Measurements from ENCODE around the gene HLA-DMA. TPM values are rescaled to one million over a fixed set of nuclear protein-coding genes. Genes with fewer than 3 reads are reported as not detected.
"Not testable (repeated sequence)": the region's sequence is repeated elsewhere in the genome, so short reads cannot be mapped to it uniquely, and the experiment has no call there.

Gene HLA-DMA
- total RNA-seq, 2 donors from 2014 or later: 15.8 to 26.7 TPM

GRCh38 chr6:32946893-32947292 lies 6.0 kb downstream of the HLA-DMA start:
- TF ChIP-seq CTCF (IDR thresholded peaks at IDR 0.05) (no peak), POLR2A (IDR thresholded peaks at IDR 0.05) (no peak)
- H3K4me1 ChIP-seq: no peaks in the 10 kb centered on the region

GRCh38 chr6:32945953-32946352 lies 6.9 kb downstream of the HLA-DMA start:
- intact Hi-C loops (cut with DNase I): loop anchor here (5.0 kb wide), 1 partner anchor 59 kb away; no protein-coding TSS in a partner anchor
- peak overlapping the region in 1 of 4 donors; percentile 72 for H3K27ac ChIP-seq

More at GRCh38 chr6:32946893-32947292, 6.0 kb downstream of the HLA-DMA start:
- Histone ChIP-seq H3K36me3 (replicated peaks in 1 of 2; ENCODE audit: insufficient read depth in 1 of 2, low read depth in 2 of 2) (no peaks in the 10 kb centered on the region), H3K9me3 (no peaks in the 10 kb centered on the region), H3K27ac (no peak overlapping the region), H3K4me3 (no peak overlapping the region), H3K27me3 (no peaks in the 10 kb centered on the region)
- ATAC-seq: no peak
- no peak for DNase-seq
- intact Hi-C loops (cut with DNase I): loop anchor here (5.0 kb wide), 1 partner anchor 60 kb away; no protein-coding TSS in a partner anchor

GRCh38 chr6:32945108-32945760 lies 7.7 kb downstream of the HLA-DMA start:
- no peaks in the 10 kb centered on the region for H3K9me3 ChIP-seq
- intact Hi-C loops (cut with DNase I): loop anchor here (5.0 kb wide), 1 partner anchor 58 kb away; no protein-coding TSS in a partner anchor
- ATAC-seq: no peak
- no peak overlapping the region for H3K4me3 ChIP-seq
- H3K27ac ChIP-seq: peak overlapping the region in 1 of 4 donors; percentile 72
- WGBS, 2 donors: 67 to 82% methylated on average over 9 of the region's 9 CpGs
- H3K36me3 ChIP-seq (replicated peaks in 1 of 2; ENCODE audit: insufficient read depth in 1 of 2, low read depth in 2 of 2): no peaks in the 10 kb centered on the region
- H3K27me3 ChIP-seq: no peaks in the 10 kb centered on the region
- TF ChIP-seq POLR2A (IDR thresholded peaks at IDR 0.05) (no peak), CTCF (IDR thresholded peaks at IDR 0.05) (no peak)
- H3K4me1 ChIP-seq: peaks cover 5% of the 10 kb centered on the region
- peak in 1 of 4 donors; percentile 43 for DNase-seq

More at GRCh38 chr6:32945953-32946352, 6.9 kb downstream of the HLA-DMA start:
- DNase-seq (no peak), ATAC-seq (no peak)
- no peaks in the 10 kb centered on the region for H3K36me3 ChIP-seq (replicated peaks in 1 of 2; ENCODE audit: insufficient read depth in 1 of 2, low read depth in 2 of 2)
- no peak overlapping the region for H3K4me3 ChIP-seq
- no peaks in the 10 kb centered on the region for H3K9me3 ChIP-seq
- H3K27me3 ChIP-seq: no peaks in the 10 kb centered on the region
- no peaks in the 10 kb centered on the region for H3K4me1 ChIP-seq
- TF ChIP-seq POLR2A (IDR thresholded peaks at IDR 0.05) (no peak), CTCF (IDR thresholded peaks at IDR 0.05) (no peak)

GRCh38 chr6:32943864-32944649 lies 8.8 kb downstream of the HLA-DMA start:
- Histone ChIP-seq H3K9me3 (no peaks in the 10 kb centered on the region), H3K4me1 (peaks cover 5% of the 10 kb centered on the region), H3K27me3 (no peaks in the 10 kb centered on the region), H3K27ac (peak overlapping the region in 1 of 4 donors; percentile 72), H3K36me3 (replicated peaks in 1 of 2; ENCODE audit: insufficient read depth in 1 of 2, low read depth in 2 of 2) (no peaks in the 10 kb centered on the region), H3K4me3 (no peak overlapping the region)
- DNase-seq (peak in 1 of 4 donors; percentile 56), ATAC-seq (no peak)
- WGBS, 2 donors: 44 to 86% methylated on average over 3 to 4 of the region's 4 CpGs
- TF ChIP-seq CTCF (IDR thresholded peaks at IDR 0.05) (no peak), POLR2A (IDR thresholded peaks at IDR 0.05) (peak in 1 of 3 donors; percentile 51)
- intact Hi-C loops (cut with DNase I): no loop called here

- H3K4me1 ChIP-seq; H3K27ac ChIP-seq; intact Hi-C loops (cut with DNase I); H3K4me3 ChIP-seq; ATAC-seq; H3K36me3 ChIP-seq (replicated peaks in 1 of 2; ENCODE audit: insufficient read depth in 1 of 2, low read depth in 2 of 2); DNase-seq; H3K9me3 ChIP-seq; H3K27me3 ChIP-seq: not testable (repeated sequence)
- 84 to 86% methylated on average over 9 of the region's 9 CpGs for WGBS, 2 donors
These were observed 10.3 kb downstream of the HLA-DMA start for GRCh38 chr6:32942555-32943123.

Data from body of pancreas (tissue), 4 donors.